Brain microvascular endothelial cell (primary cell): ENCODE data around the gene HPD.

Experiments
- DNase-seq: peaks from one replicate; pipeline ENCODE4 v3.0.0-alpha.2; 2020
- H3K27ac ChIP-seq: fragments of 250-450 bp; sonication (Bioruptor Pico); 2 replicates; pipeline ENCODE4 v1.5.1; 2020; ENCODE audit warnings: mild to moderate bottlenecking, moderate library complexity
- H3K27me3 ChIP-seq: fragments of 250-450 bp; sonication (Bioruptor Pico); replicated peaks from 2 replicates; pipeline ENCODE4 v1.5.1; 2020; ENCODE audit warnings: mild to moderate bottlenecking
- H3K36me3 ChIP-seq: fragments of 250-450 bp; sonication (Bioruptor Pico); replicated peaks from 2 replicates; pipeline ENCODE4 v1.5.1; 2020; ENCODE audit warnings: mild to moderate bottlenecking
- H3K4me3 ChIP-seq: 2 replicates; pipeline ENCODE4 v1.5.1; 2011; ENCODE audit warnings: low read depth, mild to moderate bottlenecking, control low read depth, low read length, moderate library complexity
- in situ Hi-C: cut with HindIII; loops from 2 replicates; pipeline ENCODE4 v1.10.0; 2017; ENCODE audit warnings: low sequenced_read_pairs, low pct_ligation_motif_present
- TF ChIP-seq, protein P1 (sequence below): IDR thresholded peaks from 2 replicates; pipeline ENCODE4 v1.5.1; 2011; ENCODE audit warnings: low read depth, mild to moderate bottlenecking, moderate library complexity, low read length, control low read depth, inconsistent platforms; ENCODE audit errors: missing control alignments

The HPD gene

DNA sequence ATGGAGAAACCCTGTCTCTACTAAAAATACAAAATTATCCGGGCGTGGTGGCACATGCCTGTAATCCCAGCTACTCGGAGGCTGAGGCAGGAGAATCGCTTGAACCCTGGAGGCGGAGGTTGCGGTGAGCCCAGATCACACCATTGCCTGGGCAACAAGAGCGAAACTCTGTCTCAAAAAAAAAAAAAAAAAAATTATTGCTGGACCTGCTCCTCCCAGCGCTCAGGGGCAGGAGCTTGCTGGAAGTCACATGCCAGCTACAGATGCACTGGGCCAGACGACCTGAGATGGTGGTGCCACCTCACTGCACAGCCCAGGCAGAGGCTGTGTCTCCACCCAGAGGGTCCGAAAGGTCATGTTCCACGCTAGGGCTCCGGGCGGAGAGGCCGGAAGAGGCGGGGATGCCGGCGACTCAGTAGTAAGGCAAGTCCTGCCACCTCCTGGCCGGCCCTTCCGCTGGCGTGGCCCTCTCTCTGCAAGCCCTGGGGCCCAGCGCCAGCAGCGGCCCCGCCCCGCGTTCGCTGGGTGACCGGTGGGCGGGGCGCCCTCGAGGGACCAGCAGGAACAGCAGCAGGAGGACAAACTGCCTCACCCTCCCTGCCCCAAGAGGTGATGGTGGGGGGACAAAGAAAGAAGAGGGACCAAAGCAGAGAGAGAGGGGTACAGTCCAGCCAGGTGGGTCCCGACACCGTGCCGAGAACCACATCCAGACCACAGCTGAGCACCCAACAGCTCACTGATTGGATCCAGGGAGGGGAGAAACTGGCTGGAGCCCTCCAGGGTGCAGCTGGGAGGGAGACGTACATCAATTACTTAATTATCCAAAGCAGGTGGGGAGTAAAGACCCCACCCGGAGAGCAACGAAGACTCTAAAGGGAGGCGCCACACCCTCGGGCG, 61.6 kb downstream of the HPD start:
- peak overlapping the region; percentile 50 for H3K27ac ChIP-seq
- peak; percentile 68 for DNase-seq
- peak overlapping the region; percentile 45 for H3K4me3 ChIP-seq
- TF ChIP-seq, protein P1, sequence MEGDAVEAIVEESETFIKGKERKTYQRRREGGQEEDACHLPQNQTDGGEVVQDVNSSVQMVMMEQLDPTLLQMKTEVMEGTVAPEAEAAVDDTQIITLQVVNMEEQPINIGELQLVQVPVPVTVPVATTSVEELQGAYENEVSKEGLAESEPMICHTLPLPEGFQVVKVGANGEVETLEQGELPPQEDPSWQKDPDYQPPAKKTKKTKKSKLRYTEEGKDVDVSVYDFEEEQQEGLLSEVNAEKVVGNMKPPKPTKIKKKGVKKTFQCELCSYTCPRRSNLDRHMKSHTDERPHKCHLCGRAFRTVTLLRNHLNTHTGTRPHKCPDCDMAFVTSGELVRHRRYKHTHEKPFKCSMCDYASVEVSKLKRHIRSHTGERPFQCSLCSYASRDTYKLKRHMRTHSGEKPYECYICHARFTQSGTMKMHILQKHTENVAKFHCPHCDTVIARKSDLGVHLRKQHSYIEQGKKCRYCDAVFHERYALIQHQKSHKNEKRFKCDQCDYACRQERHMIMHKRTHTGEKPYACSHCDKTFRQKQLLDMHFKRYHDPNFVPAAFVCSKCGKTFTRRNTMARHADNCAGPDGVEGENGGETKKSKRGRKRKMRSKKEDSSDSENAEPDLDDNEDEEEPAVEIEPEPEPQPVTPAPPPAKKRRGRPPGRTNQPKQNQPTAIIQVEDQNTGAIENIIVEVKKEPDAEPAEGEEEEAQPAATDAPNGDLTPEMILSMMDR, result peak; percentile 40
- in situ Hi-C loops, result no loop called here
- H3K27me3 ChIP-seq, result no peaks in the 10 kb centered on the region
- peaks cover 3% of the 10 kb centered on the region for H3K36me3 ChIP-seq

DNA sequence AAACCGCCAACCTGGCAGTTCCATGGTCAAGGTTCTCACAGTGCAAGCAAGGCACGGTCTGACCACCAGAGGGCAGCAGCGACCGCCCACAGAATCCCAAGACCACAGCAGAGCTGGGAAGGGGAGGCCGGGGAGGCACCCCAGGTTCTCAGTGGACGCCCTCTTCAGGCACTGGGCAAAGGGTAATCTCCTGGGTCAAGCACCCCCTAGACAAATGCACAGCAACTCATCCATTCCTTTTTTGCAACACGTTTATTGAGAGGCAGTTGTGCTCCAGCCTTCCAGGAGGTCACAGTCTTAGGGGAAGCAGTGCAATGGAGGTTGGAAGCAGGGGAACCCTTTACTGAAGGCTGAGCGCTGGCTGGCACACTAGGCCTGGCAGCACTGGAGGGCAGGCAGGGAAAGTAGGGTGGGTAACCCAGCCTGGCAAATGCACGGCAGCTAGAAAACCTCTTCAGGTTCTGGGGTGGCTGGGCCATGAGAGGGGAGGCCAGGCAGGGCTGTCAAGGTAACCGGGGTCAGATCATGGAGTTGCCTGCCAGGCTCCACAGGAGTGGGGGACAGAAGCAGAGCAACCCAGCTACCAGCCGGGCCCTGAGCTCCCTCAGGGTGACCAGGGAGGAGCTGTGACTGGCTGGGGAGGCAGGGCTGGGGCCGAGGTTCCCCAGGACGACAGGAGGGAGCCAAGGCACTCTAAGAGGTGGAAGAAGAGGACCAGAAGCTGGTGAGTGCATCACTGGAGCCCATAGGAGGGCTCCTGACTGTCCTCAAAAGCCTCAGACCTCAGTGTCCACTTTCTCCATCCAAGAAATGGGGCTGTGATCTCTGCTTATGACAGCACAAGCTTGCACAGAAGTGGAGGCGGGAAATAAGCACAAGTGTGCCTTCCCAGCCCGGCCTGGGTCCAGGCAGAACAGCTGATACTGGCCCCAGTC, 63.4 kb downstream of the HPD start:
- peak overlapping the region; percentile 69 for H3K27ac ChIP-seq
- peaks cover 3% of the 10 kb centered on the region for H3K36me3 ChIP-seq
- DNase-seq, result peak; percentile 73
- H3K27me3 ChIP-seq, result no peaks in the 10 kb centered on the region
- H3K4me3 ChIP-seq, result peak overlapping the region; percentile 33
- TF ChIP-seq, protein P1, result peak; percentile 97
- in situ Hi-C loops, result no loop called here

GRCh38 chr12:121794534-121795033, 64.1 kb downstream of the HPD start:
- H3K27ac ChIP-seq, result peak overlapping the region; percentile 69
- H3K27me3 ChIP-seq, result no peaks in the 10 kb centered on the region
- TF ChIP-seq, protein P1, result no peak
- no peak for DNase-seq
- in situ Hi-C loops, result no loop called here
- peaks cover 3% of the 10 kb centered on the region for H3K36me3 ChIP-seq
- H3K4me3 ChIP-seq, result peak overlapping the region; percentile 33

DNA sequence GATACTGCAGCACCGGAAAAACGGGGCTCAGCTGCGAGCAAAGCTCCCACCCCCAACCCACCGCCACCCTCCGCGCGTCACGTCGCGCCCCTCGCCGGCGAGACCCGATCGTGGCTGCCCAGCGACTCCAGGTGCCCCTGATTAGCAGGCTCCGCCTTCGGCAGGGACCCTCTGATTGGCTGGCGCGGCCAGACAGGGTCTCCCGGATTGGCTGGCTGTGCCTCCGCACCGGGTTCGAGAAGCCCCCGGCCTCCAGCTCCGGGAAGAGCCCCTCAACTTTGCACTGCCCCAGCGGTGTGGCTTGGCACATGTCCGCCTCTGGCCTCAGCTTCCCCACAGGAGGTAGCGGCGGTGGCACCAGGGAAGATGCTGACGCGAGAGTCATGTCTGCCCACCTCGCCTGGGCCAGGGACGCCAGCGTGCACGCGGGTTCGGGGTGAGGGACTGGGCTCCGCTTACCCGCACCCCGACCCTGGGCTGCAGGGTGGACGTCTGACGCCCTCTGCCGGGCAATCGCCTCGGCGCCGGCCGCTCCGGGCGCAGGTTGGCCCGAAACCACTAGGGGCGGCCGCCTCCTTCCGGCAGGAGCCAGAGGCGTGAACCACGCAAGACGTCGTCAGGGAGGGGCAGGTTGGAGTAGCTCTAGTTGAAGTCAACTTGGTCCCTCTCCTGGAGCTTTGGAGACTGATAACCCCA, 64.7 kb downstream of the HPD start:
- Histone ChIP-seq H3K27ac (peak overlapping the region; percentile 69), H3K4me3 (peak overlapping the region; percentile 61), H3K27me3 (no peaks in the 10 kb centered on the region), H3K36me3 (peaks cover 3% of the 10 kb centered on the region)
- in situ Hi-C loops, result no loop called here
- DNase-seq, result peak; percentile 86
- TF ChIP-seq, protein P1, result peak; percentile 96

GRCh38 chr12:121793440-121793837, 65.2 kb downstream of the HPD start, which contains the start of gene RHOF:
TSS of gene RHOF (minus strand) at chr12:121793688. CDS start at chr12:121793633, 55 bp downstream.
- H3K4me3 ChIP-seq, result peak within 1 kb of the TSS; percentile 61
- in situ Hi-C loops, result no loop called here
- peak within 1 kb of the TSS; percentile 69 for H3K27ac ChIP-seq
- no peaks in the 10 kb centered on the region for H3K27me3 ChIP-seq
- H3K36me3 ChIP-seq, result peaks cover 3% of the 10 kb centered on the region
- TF ChIP-seq, protein P1, result no peak
- DNase-seq, result no peak
